HTR-8/SVneo (cell line): ENCODE data around the gene ZBTB22.
"Not testable (repeated sequence)": the region's sequence is repeated elsewhere in the genome, so short reads cannot be mapped to it uniquely, and the experiment has no call there.

ENCODE experiments used
- DNase-seq: peaks from one replicate; pipeline ENCODE4 v3.0.0; 2011; ENCODE audit warnings: low spot score, mixed read lengths; ENCODE audit not compliant: insufficient read length
- FAIRE-seq: peaks from 2 replicates; lab custom pipeline; 2011; peaks lifted over from hg19 to GRCh38; lab: Jason Lieb, UNC

ZBTB22 gene

GRCh38 chr6:33317669-33318425 lies at the start of gene ZBTB22:
Gene ZBTB22, minus strand, starts transcription at chr6:33317744. Its CDS starts 828 bp downstream, at chr6:33316916.
- peak; percentile 82 for FAIRE-seq
- DNase-seq, result peak; percentile 97

- FAIRE-seq, result no peak
- no peak for DNase-seq
Measured at GRCh38 chr6:33367009-33367714, 49.6 kb upstream of the ZBTB22 start.

GRCh38 chr6:33365206-33365971 lies 47.8 kb upstream of the ZBTB22 start:
- FAIRE-seq, DNase-seq: not testable (repeated sequence)

- not testable (repeated sequence) for DNase-seq
Measured at GRCh38 chr6:33364475-33365205, 47.1 kb upstream of the ZBTB22 start.

GRCh38 chr6:33363486-33363885 lies 45.9 kb upstream of the ZBTB22 start:
- not testable (repeated sequence) for DNase-seq, FAIRE-seq

More at GRCh38 chr6:33364475-33365205, 47.1 kb upstream of the ZBTB22 start:
- FAIRE-seq, result peak; percentile 26

- FAIRE-seq (no peak), DNase-seq (no peak)
Measured at GRCh38 chr6:33359331-33359730, 41.8 kb upstream of the ZBTB22 start.

- not testable (repeated sequence) for DNase-seq, FAIRE-seq
Measured at GRCh38 chr6:33357160-33357871, 39.8 kb upstream of the ZBTB22 start.

GRCh38 chr6:33356295-33356694 lies 38.8 kb upstream of the ZBTB22 start:
- no peak for DNase-seq

GRCh38 chr6:33355860-33356259 lies 38.3 kb upstream of the ZBTB22 start:
- not testable (repeated sequence) for DNase-seq, FAIRE-seq

More at GRCh38 chr6:33356295-33356694, 38.8 kb upstream of the ZBTB22 start:
- peak; percentile 16 for FAIRE-seq

GRCh38 chr6:33347816-33348215 lies 30.3 kb upstream of the ZBTB22 start:
- FAIRE-seq (no peak), DNase-seq (no peak)

GRCh38 chr6:33346972-33347371 lies 29.4 kb upstream of the ZBTB22 start:
- DNase-seq, FAIRE-seq: not testable (repeated sequence)

GRCh38 chr6:33344701-33345697 lies 27.5 kb upstream of the ZBTB22 start:
- DNase-seq (peak; percentile 60), FAIRE-seq (no peak)

- FAIRE-seq, result no peak
- DNase-seq, result no peak
Measured at GRCh38 chr6:33343953-33344611, 26.5 kb upstream of the ZBTB22 start.

- FAIRE-seq, DNase-seq: not testable (repeated sequence)
Measured at GRCh38 chr6:33343606-33343952, 26.0 kb upstream of the ZBTB22 start.

GRCh38 chr6:33339193-33339592 lies 21.6 kb upstream of the ZBTB22 start:
- no peak for DNase-seq
- FAIRE-seq, result no peak

- FAIRE-seq (no peak), DNase-seq (no peak)
Measured at GRCh38 chr6:33336495-33336894, 19.0 kb upstream of the ZBTB22 start.

GRCh38 chr6:33335916-33336315 lies 18.4 kb upstream of the ZBTB22 start:
- no peak for DNase-seq
- FAIRE-seq, result no peak

- FAIRE-seq (no peak), DNase-seq (no peak)
Measured at GRCh38 chr6:33333666-33334065, 16.1 kb upstream of the ZBTB22 start.
